HG02678 (cell line): ENCODE measurements around the gene SLC38A3.
A peak's percentile ranks its signal among the peaks of the same experiment; 100 is the strongest.
"Not testable (repeated sequence)": the region's sequence is repeated elsewhere in the genome, so short reads cannot be mapped to it uniquely, and the experiment has no call there.

Source experiments
- ATAC-seq: cut with Tn5 transposase; IDR thresholded peaks from one replicate; pipeline ENCODE4 v1.9.1; 2021; ENCODE audit warnings: mild to moderate bottlenecking, moderate library complexity; ENCODE audit not compliant: unreplicated experiment

Gene SLC38A3

GRCh38 chr3:50229490-50229889 is 24.4 kb downstream of the SLC38A3 start:
- ATAC-seq = no peak

DNA sequence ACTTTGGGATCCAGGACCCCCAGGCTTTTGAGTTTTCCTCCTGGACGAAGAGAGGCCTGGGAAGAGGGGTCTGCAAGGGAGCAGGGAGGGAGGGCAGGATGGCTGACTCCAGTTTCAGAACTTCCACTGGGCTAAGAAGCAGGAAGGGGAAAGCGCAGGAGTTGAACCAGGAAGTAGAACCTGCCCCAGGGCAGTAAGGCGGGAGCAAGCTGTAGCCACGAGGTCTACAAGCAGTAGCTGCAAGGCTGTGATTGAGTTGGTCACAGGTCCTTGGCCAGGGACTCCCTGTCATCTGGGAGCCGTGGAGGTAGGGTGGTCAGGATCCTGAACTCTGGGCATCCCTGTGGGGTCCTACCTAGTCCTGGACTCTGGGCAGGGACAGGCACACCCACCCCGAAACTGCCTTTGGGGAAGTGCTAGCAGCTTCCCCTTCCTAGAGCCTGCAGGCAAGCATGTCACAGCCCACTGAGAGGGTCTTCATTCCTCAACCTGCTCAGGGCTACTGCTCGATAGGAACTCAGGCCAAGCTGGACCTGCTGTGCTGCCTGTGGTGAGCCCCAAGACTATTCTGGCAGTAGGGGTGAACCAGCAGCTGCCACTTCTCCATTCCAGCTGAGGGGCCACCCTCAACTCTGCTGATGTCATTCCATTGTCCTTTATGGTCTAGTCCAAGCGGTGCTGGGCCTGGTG is 25.2 kb downstream of the SLC38A3 start:
- ATAC-seq = no peak

DNA sequence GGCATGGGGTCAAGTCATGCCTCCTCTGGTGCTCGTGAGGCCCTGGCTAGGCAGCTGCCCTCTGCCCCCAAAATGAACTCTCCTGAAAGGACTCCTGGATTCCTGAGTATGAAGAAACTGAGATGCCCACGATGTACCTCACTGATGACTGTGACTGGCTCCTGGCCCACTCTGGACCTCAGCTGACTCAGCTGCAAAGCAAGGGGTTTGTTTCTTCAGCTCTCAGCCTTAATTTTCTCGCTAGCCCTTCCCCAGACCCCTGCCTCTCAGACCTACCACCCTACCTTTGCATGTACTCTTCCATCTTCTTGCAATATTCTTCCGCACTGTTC is 25.7 kb downstream of the SLC38A3 start:
- ATAC-seq = no peak

- ATAC-seq = no peak
Observed at GRCh38 chr3:50231581-50231980, 26.5 kb downstream of the SLC38A3 start.

GRCh38 chr3:50232303-50232702 is 27.2 kb downstream of the SLC38A3 start:
- no peak for ATAC-seq

- ATAC-seq = no peak
Observed at GRCh38 chr3:50233176-50233575, 28.1 kb downstream of the SLC38A3 start.

DNA sequence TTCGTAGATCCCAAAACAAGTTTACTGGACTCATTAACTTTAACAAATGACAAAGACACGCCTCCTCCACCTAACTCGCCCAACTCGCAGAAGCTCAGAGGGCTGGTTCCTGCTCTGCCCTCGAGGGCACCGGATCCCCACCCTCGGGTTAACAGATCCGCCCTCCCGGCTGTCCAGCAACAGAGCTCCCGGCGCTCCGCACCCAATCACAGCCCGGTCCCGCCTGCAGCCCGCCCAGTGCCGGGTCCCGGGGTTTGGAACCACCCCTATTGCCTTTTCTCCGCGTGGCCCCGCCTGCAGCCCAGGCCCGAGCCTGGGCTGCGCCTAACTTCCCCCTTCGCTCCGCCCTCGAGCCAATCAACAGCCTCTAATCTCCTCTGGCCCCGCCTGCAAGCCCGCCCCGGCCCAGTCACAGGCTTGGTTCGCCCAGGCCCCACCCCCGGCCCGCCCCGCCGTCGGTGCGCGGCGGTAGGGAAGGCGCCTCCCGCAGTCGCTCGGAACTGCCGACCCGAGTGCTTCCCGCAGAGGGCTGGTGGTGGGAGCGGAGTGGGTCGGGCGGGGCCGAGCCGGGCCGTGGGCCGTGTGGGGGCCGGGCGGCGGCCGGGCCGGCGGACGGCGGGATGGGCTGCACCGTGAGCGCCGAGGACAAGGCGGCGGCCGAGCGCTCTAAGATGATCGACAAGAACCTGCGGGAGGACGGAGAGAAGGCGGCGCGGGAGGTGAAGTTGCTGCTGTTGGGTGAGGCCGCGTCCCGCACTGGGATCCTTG is 30.8 kb downstream of the SLC38A3 start, which contains the start of gene GNAI2:
Gene GNAI2, plus strand, starts transcription at position 489 of the 768 bp plus-strand sequence. Its CDS starts 132 bp downstream, at position 621.
- peak; percentile 93 for ATAC-seq

GRCh38 chr3:50236484-50237132 is 31.5 kb downstream of the SLC38A3 start:
- ATAC-seq = no peak

GRCh38 chr3:50237133-50237651 is 32.1 kb downstream of the SLC38A3 start:
- no peak for ATAC-seq

DNA sequence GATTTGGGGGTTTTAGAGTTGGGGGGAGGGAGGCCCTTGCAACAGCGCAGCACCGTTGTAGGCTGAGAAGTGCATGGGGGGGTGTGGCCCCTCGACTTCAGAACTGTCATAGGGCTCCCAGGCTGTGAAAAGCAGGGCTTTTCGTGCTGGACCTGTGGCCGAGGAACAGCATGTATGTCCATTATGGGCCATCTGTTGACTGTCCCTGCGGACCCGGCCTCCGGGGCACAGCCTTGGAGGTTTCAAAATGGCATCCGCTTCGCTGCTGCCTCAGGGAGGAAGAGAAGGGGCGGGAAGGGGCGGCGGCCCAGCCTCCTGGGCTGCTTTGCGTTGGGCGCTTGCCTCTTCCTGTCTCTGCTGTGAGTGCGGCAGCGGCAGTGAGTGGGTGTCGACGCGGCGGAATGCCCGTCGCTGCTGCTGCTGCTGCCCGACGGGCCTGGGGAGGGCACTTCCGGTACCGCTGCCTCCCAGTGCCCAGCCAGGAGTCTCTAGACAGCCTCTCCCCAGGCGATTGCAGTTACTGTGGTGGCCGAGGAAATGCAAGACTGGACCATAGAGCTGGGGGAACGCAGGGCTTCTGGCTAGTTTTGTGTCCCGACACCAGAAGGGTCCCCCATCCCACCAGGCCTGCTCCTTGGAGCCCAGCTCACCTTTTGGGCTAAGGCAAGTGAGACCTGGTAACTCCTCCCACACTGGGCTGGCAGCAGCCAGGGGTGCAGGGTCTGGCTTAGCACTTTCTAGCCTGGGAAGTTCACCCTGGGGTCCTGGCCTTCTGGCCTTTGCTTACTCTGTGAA is 32.9 kb downstream of the SLC38A3 start:
- peak; percentile 29 for ATAC-seq

DNA sequence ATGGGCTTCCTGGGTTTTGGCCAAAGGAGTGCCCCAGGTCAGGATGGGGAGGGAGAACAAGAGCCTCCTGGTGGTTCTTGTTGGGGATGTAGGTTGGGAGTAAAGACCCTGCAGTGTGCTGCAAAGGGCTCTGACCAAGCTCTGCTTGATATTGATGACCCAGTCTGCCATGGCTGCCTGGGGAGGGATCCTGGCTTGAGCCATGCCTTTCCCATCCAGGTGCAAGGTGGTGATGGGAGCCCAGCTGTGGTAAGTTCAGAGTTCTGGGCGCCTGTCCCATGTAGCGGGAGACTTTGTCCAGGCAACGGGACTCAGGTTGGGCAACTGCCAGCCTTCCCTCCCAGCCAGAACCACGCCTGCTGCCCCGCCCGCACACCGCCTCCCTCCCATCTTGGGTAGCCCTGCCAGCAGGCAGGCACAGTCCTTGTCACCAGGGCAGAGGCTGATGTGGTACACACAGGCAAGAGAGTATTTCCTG is 33.5 kb downstream of the SLC38A3 start:
- no peak for ATAC-seq

- no peak for ATAC-seq
Observed at GRCh38 chr3:50239649-50240048, 34.6 kb downstream of the SLC38A3 start.

DNA sequence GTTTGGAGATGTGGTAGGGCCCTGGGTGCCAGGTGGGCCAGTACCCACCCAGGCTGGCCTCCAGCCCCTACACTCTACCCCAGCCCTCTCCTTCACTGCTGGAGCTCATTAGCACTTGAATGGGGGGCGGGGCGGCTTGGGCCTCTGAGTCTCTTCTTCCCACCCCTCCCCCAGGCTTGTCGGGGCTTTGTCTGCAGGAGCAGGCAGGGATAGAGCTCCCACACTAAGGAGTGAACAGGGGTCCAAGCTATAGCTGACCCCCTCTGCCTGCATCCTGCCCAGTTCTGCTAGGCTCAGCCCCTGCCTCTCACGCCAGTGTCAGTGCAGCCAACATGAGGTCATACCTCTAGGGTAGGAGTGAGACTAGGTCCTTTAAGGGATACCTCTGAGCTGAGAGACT is 36.1 kb downstream of the SLC38A3 start:
- ATAC-seq = no peak

GRCh38 chr3:50241713-50242380 is 36.8 kb downstream of the SLC38A3 start:
- ATAC-seq = no peak

DNA sequence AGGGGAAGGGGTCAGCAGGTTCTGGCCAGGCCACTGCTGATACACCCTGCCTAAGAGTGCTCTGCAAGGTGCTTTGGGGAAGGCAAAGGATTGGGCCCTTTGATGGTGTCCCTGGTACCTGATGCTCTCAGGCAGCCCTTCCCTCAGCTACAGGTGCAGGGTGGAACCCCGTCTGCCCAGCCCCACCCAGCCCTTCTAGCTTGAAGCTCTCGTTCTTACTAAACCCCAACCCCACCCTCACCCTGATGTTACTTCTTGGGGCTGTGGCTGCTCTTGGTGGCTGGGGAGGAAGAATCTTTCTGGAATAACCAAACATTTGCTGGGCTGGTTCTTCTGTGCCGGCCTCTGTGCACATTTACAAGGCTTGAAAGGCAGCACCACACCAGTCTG is 37.3 kb downstream of the SLC38A3 start:
- no peak for ATAC-seq

DNA sequence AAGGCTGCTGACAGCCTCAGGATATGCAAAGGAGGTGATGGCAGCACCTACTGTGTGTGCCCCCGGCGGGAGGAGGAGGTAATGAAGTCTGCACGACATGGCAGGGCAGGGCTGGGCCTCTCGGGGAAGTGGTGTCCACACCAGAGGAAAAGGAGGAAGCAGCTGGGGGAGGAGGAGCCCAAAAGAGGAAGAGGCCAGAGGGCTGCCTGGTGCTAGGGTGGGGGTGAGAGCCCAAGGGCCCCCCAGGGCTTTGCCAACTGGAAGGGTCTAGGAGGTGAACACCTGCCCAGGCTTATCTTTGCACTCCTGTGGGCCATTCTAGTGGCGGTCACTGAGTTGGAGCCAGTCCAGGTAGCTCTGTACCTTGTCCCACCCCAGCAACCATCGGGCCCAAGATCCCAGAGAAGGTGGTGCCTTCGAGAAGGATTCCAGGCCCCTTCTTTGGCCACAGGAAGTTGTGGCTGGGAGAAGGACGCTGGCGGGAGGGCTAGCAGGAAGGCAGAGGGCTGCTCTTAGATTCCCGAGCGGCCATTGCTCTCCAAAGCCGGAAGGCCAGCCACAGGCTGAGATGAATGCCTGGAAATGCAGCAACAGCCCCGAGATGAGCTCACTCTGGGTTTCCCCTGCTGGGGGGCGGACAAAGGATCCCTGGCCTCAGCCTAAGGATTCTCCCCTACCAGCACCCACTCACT is 37.9 kb downstream of the SLC38A3 start:
- no peak for ATAC-seq

DNA sequence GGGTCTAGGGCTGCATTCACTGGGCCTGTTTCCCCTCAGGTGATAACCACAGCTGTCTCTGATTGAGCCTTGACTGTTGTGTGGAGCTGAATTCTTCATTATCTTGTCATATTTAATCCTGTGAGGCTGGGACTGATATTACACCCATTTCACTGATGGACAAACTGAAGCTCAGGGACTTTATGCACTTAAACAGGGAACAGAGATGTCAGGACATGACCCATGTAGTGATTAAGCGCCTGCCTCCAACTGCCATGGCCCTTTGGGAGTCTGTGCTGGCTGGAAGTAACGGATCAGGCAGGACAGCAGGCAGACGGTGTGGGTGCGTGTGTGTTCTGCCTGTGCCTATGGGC is 38.4 kb downstream of the SLC38A3 start:
- ATAC-seq = no peak

DNA sequence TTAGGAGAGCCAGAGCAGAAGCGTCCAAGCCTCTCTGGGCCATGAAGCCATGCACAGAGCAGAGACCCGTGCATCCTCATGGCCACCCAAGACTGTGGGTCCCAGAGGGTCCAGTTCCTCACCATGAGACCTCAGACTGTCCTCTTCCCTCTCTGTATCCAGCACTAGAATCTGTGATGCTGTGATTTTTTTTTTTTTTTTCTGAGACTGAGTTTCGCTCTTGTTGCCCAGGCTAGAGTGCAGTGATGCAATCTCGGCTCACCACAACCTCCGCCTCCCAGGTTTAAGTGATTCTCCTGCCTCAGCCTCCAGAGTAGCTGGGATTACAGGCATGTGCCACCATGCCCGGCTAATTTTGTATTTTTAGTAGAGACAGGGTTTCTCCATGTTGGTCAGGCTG is 39.7 kb downstream of the SLC38A3 start:
- ATAC-seq = not testable (repeated sequence)

GRCh38 chr3:50245251-50245745 is 40.2 kb downstream of the SLC38A3 start:
- no peak for ATAC-seq
